HTR-8/SVneo (cell line): Measurements from ENCODE around the gene DLG3.

ENCODE experiments used
- DNase-seq: peaks from one replicate; pipeline ENCODE4 v3.0.0; 2011; ENCODE audit warnings: low spot score, mixed read lengths; ENCODE audit not compliant: insufficient read length
- FAIRE-seq: peaks from 2 replicates; lab custom pipeline; 2011; peaks lifted over from hg19 to GRCh38; lab: Jason Lieb, UNC

The DLG3 gene

GRCh38 chrX:70468709-70469108 lies 24.1 kb downstream of the DLG3 start:
- DNase-seq, result no peak
- FAIRE-seq, result no peak

GRCh38 chrX:70470850-70471289 lies 26.2 kb downstream of the DLG3 start:
- no peak for DNase-seq
- no peak for FAIRE-seq

- FAIRE-seq (no peak), DNase-seq (no peak)
Measured at GRCh38 chrX:70476166-70476933, 31.7 kb downstream of the DLG3 start.

GRCh38 chrX:70476934-70477733 lies 32.5 kb downstream of the DLG3 start:
- DNase-seq, result peak; percentile 69
- peak; percentile 96 for FAIRE-seq

- no peak for FAIRE-seq
- no peak for DNase-seq
Measured at GRCh38 chrX:70477734-70478075, 33.1 kb downstream of the DLG3 start.

- FAIRE-seq (peak; percentile 85), DNase-seq (no peak)
Measured at GRCh38 chrX:70478526-70479245, 34.1 kb downstream of the DLG3 start.

GRCh38 chrX:70479247-70479921 lies 34.7 kb downstream of the DLG3 start:
- FAIRE-seq, result peak; percentile 89
- DNase-seq, result peak; percentile 43

GRCh38 chrX:70479922-70480659 lies 35.5 kb downstream of the DLG3 start:
- FAIRE-seq (peak; percentile 23), DNase-seq (no peak)

- FAIRE-seq (no peak), DNase-seq (no peak)
Measured at GRCh38 chrX:70480660-70481018, 36.0 kb downstream of the DLG3 start.

GRCh38 chrX:70481471-70482270 lies 37.0 kb downstream of the DLG3 start:
- DNase-seq (no peak), FAIRE-seq (peak; percentile 55)

- DNase-seq (no peak), FAIRE-seq (no peak)
Measured at GRCh38 chrX:70482300-70482699, 37.7 kb downstream of the DLG3 start.

GRCh38 chrX:70485466-70485865 lies 40.8 kb downstream of the DLG3 start:
- DNase-seq (no peak), FAIRE-seq (no peak)

- FAIRE-seq (no peak), DNase-seq (no peak)
Measured at GRCh38 chrX:70488856-70489255, 44.2 kb downstream of the DLG3 start.

GRCh38 chrX:70494441-70494840 lies 49.8 kb downstream of the DLG3 start:
- FAIRE-seq (no peak), DNase-seq (no peak)

- FAIRE-seq (no peak), DNase-seq (no peak)
Measured at GRCh38 chrX:70496491-70496890, 51.9 kb downstream of the DLG3 start.

- FAIRE-seq, result peak; percentile 51
Measured at GRCh38 chrX:70497026-70497425, 52.4 kb downstream of the DLG3 start.

GRCh38 chrX:70498129-70498528 lies 53.5 kb downstream of the DLG3 start:
- DNase-seq (no peak), FAIRE-seq (no peak)

More at GRCh38 chrX:70497026-70497425, 52.4 kb downstream of the DLG3 start:
- no peak for DNase-seq

- FAIRE-seq (no peak), DNase-seq (no peak)
Measured at GRCh38 chrX:70500826-70501225, 56.2 kb downstream of the DLG3 start.
